GM18505 (cell line): Measurements from ENCODE around the gene ATRAID.

ENCODE experiments used
- ATAC-seq: cut with Tn5 transposase; IDR thresholded peaks from one replicate; pipeline ENCODE4 v1.9.1; 2021; ENCODE audit not compliant: unreplicated experiment
- POLR2A ChIP-seq: IDR thresholded peaks from 4 replicates; pipeline ENCODE4 v1.6.1; 2011; ENCODE audit warnings: borderline replicate concordance; ENCODE audit not compliant: insufficient read depth, insufficient read length; ENCODE audit errors: extremely low read depth

ATRAID gene

GRCh38 chr2:27262379-27263286 is 50.8 kb downstream of the ATRAID start, which contains the start of gene SLC30A3:
SLC30A3 (minus strand) TSS chr2:27263047; CDS start chr2:27262906, 141 bp downstream.
- TF ChIP-seq POLR2A: no peak
- no peak for ATAC-seq

- no peak for ATAC-seq
- no peak for TF ChIP-seq POLR2A
Observed at GRCh38 chr2:27263287-27264252, 51.7 kb downstream of the ATRAID start.

- ATAC-seq: no peak
- no peak for TF ChIP-seq POLR2A
Observed at GRCh38 chr2:27264253-27264752, 52.5 kb downstream of the ATRAID start.

- no peak for TF ChIP-seq POLR2A
- ATAC-seq: no peak
Observed at GRCh38 chr2:27264753-27265535, 53.1 kb downstream of the ATRAID start.

GRCh38 chr2:27265536-27265870 is 53.7 kb downstream of the ATRAID start:
- TF ChIP-seq POLR2A: no peak
- ATAC-seq: no peak
